Measurements from ENCODE around the gene SSTR4. TPM values are rescaled to one million over a fixed set of nuclear protein-coding genes. Genes with fewer than 3 reads are reported as not detected.

The SSTR4 gene
- total and polyA plus RNA-seq, 9 of the 15 experiments (the other 6 are each of a cell fraction or from before 2014, with no cell fraction given) = not detected

DNA sequence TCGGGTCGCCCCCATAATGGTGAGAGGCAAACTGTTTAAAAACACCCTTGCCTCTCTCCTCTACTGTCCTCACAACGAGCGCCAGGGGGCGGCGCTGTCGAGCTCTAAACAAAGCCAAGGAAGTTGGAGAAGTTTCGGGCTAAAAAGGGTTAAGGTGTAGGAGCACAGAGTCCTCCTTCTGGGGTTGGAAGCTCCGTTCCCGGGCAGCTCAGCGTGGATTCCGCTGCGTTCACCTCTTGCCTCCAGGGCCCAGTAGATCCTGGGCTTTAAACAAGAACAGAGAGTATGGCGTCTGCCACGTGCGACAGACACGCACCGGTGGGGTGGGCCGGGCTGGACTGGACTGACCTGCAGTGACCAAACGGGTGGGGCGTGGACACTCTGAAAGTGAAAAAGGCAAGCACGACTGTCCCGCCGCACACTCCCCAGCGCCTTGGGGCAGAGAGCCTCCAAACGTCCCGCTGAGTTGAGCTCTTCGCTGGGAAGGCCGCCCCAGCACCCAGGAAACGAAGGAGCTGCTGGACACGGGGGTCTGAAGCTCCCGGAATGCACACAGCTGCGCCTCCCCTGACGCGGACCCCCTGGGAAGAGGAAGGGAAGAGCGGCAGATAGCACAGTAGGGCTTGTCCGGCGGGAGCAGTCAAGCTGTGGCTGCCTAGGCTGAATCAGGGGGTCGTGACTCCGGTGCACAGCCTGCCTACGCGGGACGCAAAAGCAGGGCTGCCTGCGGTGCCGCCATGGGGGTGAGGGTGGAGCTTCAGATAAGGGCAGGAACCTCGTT is 15.9 kb downstream of the SSTR4 start (continued):
- TF ChIP-seq, protein P1, sequence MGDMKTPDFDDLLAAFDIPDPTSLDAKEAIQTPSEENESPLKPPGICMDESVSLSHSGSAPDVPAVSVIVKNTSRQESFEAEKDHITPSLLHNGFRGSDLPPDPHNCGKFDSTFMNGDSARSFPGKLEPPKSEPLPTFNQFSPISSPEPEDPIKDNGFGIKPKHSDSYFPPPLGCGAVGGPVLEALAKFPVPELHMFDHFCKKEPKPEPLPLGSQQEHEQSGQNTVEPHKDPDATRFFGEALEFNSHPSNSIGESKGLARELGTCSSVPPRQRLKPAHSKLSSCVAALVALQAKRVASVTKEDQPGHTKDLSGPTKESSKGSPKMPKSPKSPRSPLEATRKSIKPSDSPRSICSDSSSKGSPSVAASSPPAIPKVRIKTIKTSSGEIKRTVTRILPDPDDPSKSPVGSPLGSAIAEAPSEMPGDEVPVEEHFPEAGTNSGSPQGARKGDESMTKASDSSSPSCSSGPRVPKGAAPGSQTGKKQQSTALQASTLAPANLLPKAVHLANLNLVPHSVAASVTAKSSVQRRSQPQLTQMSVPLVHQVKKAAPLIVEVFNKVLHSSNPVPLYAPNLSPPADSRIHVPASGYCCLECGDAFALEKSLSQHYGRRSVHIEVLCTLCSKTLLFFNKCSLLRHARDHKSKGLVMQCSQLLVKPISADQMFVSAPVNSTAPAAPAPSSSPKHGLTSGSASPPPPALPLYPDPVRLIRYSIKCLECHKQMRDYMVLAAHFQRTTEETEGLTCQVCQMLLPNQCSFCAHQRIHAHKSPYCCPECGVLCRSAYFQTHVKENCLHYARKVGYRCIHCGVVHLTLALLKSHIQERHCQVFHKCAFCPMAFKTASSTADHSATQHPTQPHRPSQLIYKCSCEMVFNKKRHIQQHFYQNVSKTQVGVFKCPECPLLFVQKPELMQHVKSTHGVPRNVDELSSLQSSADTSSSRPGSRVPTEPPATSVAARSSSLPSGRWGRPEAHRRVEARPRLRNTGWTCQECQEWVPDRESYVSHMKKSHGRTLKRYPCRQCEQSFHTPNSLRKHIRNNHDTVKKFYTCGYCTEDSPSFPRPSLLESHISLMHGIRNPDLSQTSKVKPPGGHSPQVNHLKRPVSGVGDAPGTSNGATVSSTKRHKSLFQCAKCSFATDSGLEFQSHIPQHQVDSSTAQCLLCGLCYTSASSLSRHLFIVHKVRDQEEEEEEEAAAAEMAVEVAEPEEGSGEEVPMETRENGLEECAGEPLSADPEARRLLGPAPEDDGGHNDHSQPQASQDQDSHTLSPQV (IDR thresholded peaks at IDR 0.05) = peak; percentile 92
- peak; percentile 85 for TF ChIP-seq RBFOX2 (IDR thresholded peaks at IDR 0.05; ENCODE audit: low read depth, low read length)

DNA sequence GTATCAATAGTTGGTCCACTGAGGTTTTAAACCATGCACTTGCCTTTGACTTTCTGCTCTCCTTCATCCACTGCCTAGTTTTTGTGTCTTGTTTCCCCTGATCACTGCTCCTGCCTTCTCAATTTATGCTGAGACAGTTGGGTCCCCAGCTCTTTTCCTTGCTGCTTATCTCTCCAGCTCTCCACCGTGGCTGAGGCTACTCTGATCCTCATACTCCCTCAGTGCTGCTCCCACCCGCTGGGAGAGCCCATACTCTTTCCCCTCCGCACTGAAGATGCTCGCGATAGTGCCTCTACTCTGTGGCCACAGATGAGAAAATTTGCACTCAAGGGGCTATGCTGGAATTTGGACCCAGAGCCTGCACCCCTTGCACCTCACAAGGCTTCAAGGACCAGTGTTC is 17.8 kb downstream of the SSTR4 start:
- no peaks in the 10 kb centered on the region for H3K9me1 ChIP-seq (ENCODE audit: control insufficient read depth, insufficient read depth, low read length)
- peak overlapping the region; percentile 66; the same call in 1 of the 2 replicates for H2AFZ ChIP-seq (ENCODE audit: low read depth, low read length)
- H3K9me3 ChIP-seq (replicated peaks; ENCODE audit: control insufficient read depth, insufficient read depth, low read depth, low read length) = no peaks in the 10 kb centered on the region
- H3K4me2 ChIP-seq (ENCODE audit: insufficient read depth, low read length) = peak overlapping the region; percentile 77; the same call in 1 of the 2 replicates
- peak; percentile 20 to 64 (median 40) for DNase-seq (ENCODE audit: extremely low read depth in 1 of 4, low spot score in 3 of 4)
- H3K79me2 ChIP-seq (ENCODE audit: control insufficient read depth, insufficient read depth, low read length) = no peaks in the 10 kb centered on the region
- in situ Hi-C loops (cut with MboI) = loop anchor here (10.0 kb wide), 1 partner anchor 292 kb away; no protein-coding TSS in a partner anchor
- no peak overlapping the region for H3K27ac ChIP-seq (ENCODE audit: extremely low read depth, low read depth, low read length)
- H3K9ac ChIP-seq (ENCODE audit: insufficient read depth in 1 of 2, low read depth in 2 of 2, low read length in 2 of 2) = peak overlapping the region in 1 of 2 experiments; percentile 12; a peak in 2 of 4 replicates
- BruUV-seq (replicated peaks) = no TSS peak
- ChIA-PET POLR2A (interaction anchor here (0.7 to 1.1 kb wide), 3 partner anchors 132 to 298 kb away, joined by 3 to 5 read pairs (median 3); partner anchors contain the start of gene NXT1), CTCF (ENCODE audit: low intra/inter-chr PET ratio) (no interaction called here)
- H4K20me1 ChIP-seq (replicated peaks; ENCODE audit: control insufficient read depth, insufficient read depth, low read length) = no peaks in the 10 kb centered on the region
- intact Hi-C loops (cut with micrococcal nuclease) = loop anchor here (5.0 to 10.0 kb wide), 4 partner anchors 79 to 292 kb away; no protein-coding TSS in a partner anchor
- peaks cover 15 to 45% of the 10 kb centered on the region in 2 experiments; a peak in 4 of 5 replicates for H3K4me1 ChIP-seq (replicated peaks in 1 of 2; ENCODE audit: control insufficient read depth in 2 of 2, insufficient read depth in 2 of 2, low read length in 2 of 2)
- 0% methylated on average over 5 of the region's 5 CpGs for WGBS (ENCODE audit: insufficient coverage, low coverage, missing lambda C conversion rate)
- no peak overlapping the region for H3K4me3 ChIP-seq
- peak; percentile 57 for ATAC-seq
- H3K36me3 ChIP-seq (ENCODE audit: control insufficient read depth, insufficient read depth, low read length) = no peaks in the 10 kb centered on the region
- no peaks in the 10 kb centered on the region for H3K27me3 ChIP-seq (ENCODE audit: control insufficient read depth in 2 of 2, insufficient read depth in 2 of 2, low read length in 2 of 2)
- peak; percentile 19 for FAIRE-seq
- TF ChIP-seq PCBP1 (IDR thresholded peaks at IDR 0.05; ENCODE audit: low read depth, low read length, poor library complexity, severe bottlenecking) (no peak), DPF2 (IDR thresholded peaks at IDR 0.05) (0 out of 2 replicates have a peak, but pooled peaks have one; percentile 23), ZNF12 (CRISPR knock-in tag; IDR thresholded peaks at IDR 0.05) (peak; percentile 93), DMBX1 (CRISPR knock-in tag; IDR thresholded peaks at IDR 0.05; ENCODE audit: borderline replicate concordance) (no peak), ZNF197 (CRISPR knock-in tag; IDR thresholded peaks at IDR 0.05; ENCODE audit: low read depth) (no peak), CCNT2 (IDR thresholded peaks at IDR 0.05; ENCODE audit: borderline replicate concordance, extremely low read depth, insufficient read length, low read depth, low read length) (no peak), MECOM (CRISPR knock-in tag; IDR thresholded peaks at IDR 0.05) (no peak), PPARD (CRISPR knock-in tag; IDR thresholded peaks at IDR 0.05) (no peak)
- TF ChIP-seq, protein P2, sequence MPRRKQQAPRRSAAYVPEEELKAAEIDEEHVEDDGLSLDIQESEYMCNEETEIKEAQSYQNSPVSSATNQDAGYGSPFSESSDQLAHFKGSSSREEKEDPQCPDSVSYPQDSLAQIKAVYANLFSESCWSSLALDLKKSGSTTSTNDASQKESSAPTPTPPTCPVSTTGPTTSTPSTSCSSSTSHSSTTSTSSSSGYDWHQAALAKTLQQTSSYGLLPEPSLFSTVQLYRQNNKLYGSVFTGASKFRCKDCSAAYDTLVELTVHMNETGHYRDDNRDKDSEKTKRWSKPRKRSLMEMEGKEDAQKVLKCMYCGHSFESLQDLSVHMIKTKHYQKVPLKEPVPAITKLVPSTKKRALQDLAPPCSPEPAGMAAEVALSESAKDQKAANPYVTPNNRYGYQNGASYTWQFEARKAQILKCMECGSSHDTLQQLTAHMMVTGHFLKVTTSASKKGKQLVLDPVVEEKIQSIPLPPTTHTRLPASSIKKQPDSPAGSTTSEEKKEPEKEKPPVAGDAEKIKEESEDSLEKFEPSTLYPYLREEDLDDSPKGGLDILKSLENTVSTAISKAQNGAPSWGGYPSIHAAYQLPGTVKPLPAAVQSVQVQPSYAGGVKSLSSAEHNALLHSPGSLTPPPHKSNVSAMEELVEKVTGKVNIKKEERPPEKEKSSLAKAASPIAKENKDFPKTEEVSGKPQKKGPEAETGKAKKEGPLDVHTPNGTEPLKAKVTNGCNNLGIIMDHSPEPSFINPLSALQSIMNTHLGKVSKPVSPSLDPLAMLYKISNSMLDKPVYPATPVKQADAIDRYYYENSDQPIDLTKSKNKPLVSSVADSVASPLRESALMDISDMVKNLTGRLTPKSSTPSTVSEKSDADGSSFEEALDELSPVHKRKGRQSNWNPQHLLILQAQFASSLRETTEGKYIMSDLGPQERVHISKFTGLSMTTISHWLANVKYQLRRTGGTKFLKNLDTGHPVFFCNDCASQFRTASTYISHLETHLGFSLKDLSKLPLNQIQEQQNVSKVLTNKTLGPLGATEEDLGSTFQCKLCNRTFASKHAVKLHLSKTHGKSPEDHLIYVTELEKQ (CRISPR knock-in tag; IDR thresholded peaks at IDR 0.05) = no peak
